Measurements from ENCODE around the gene THOC1. TPM values are rescaled to one million over a fixed set of nuclear protein-coding genes. Genes with fewer than 3 reads are reported as not detected.

The THOC1 gene
- total and polyA plus RNA-seq, 2 of the 4 experiments (the other 2 are of a cell fraction), result 13.3 to 15.8 TPM

DNA sequence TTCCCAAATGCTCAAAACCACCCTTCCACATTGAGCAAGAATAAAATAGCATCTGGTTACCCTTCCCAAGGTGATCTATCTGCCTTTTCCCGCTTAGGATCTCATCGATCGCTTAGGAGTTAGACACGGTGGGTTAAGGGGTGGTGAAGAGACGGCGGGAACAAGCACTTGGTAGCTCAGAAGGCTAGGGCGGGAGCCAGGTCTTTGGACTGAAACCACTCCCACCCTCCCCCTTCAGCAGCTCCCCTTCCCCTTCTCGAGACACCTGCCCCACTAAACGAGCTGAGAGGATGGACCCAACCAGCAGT, 513 bp downstream of the THOC1 start:
- intact Hi-C loops (cut with micrococcal nuclease), result loop anchor here (5.0 kb wide), 1 partner anchor 350 kb away; no protein-coding TSS in a partner anchor

More for the DNA sequence above, 513 bp downstream of the THOC1 start:
- peak overlapping the region; percentile 79 for H4K5ac ChIP-seq (ENCODE audit: low read depth, low read length)
- peak overlapping the region; percentile 50; the same call in 1 of the 2 replicates for H3K56ac ChIP-seq (ENCODE audit: extremely low read depth, insufficient read depth, low read length)
- TF ChIP-seq, protein P1, sequence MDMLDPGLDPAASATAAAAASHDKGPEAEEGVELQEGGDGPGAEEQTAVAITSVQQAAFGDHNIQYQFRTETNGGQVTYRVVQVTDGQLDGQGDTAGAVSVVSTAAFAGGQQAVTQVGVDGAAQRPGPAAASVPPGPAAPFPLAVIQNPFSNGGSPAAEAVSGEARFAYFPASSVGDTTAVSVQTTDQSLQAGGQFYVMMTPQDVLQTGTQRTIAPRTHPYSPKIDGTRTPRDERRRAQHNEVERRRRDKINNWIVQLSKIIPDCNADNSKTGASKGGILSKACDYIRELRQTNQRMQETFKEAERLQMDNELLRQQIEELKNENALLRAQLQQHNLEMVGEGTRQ (IDR thresholded peaks at IDR 0.05; ENCODE audit: low read depth, low read length), result no peak
- TF ChIP-seq POLR2A (IDR thresholded peaks at IDR 0.05; ENCODE audit: low read depth, low read length) (no peak), CHD1 (IDR thresholded peaks at IDR 0.05; ENCODE audit: low read depth, low read length) (no peak), BHLHE40 (IDR thresholded peaks at IDR 0.05; ENCODE audit: low read depth, low read length) (no peak), MAFK (IDR thresholded peaks at IDR 0.05; ENCODE audit: low read depth, low read length) (no peak), NFE2L2 (IDR thresholded peaks at IDR 0.05; ENCODE audit: low read depth, low read length) (no peak), SMC3 (IDR thresholded peaks at IDR 0.05; ENCODE audit: low read depth, low read length) (no peak), RAD21 (IDR thresholded peaks at IDR 0.05; ENCODE audit: low read length) (no peak), RFX5 (IDR thresholded peaks at IDR 0.05; ENCODE audit: low read depth, low read length) (no peak)
- TF ChIP-seq, protein P2, sequence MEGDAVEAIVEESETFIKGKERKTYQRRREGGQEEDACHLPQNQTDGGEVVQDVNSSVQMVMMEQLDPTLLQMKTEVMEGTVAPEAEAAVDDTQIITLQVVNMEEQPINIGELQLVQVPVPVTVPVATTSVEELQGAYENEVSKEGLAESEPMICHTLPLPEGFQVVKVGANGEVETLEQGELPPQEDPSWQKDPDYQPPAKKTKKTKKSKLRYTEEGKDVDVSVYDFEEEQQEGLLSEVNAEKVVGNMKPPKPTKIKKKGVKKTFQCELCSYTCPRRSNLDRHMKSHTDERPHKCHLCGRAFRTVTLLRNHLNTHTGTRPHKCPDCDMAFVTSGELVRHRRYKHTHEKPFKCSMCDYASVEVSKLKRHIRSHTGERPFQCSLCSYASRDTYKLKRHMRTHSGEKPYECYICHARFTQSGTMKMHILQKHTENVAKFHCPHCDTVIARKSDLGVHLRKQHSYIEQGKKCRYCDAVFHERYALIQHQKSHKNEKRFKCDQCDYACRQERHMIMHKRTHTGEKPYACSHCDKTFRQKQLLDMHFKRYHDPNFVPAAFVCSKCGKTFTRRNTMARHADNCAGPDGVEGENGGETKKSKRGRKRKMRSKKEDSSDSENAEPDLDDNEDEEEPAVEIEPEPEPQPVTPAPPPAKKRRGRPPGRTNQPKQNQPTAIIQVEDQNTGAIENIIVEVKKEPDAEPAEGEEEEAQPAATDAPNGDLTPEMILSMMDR (conservative IDR thresholded peaks at IDR 0.05; ENCODE audit: low read depth, low read length), result no peak
- H3K79me1 ChIP-seq (ENCODE audit: low read depth in 1 of 2, low read length in 2 of 2), result peaks cover 21 to 33% of the 10 kb centered on the region in 2 experiments
- no peak overlapping the region; the same call in 1 of the 2 replicates for H4K91ac ChIP-seq (ENCODE audit: insufficient read depth, low read depth, low read length)
- ChIA-PET CTCF (no interaction called here), POLR2A (ENCODE audit: unreplicated experiment) (no interaction called here)
- ATAC-seq (ENCODE audit: low read depth) (no peak; the same call in 1 of the 2 replicates), DNase-seq (no peak)
- H2AK5ac ChIP-seq (ENCODE audit: low read depth, low read length), result 0 out of 2 replicates have a peak overlapping the region, but pooled peaks have one; percentile 49
- peak overlapping the region; percentile 96 for H3K4me2 ChIP-seq (ENCODE audit: low read depth, low read length)
- H3K36me3 ChIP-seq (ENCODE audit: control insufficient read depth, insufficient read depth, low read length), result peaks cover 5% of the 10 kb centered on the region
- H2AFZ ChIP-seq (replicated peaks; ENCODE audit: low read length, poor library complexity), result peak overlapping the region; percentile 99
- H2BK120ac ChIP-seq (ENCODE audit: low read depth, low read length), result no peak overlapping the region
- H3K9ac ChIP-seq (ENCODE audit: low read depth, low read length), result peak overlapping the region; percentile 87
- no peaks in the 10 kb centered on the region for H3K9me1 ChIP-seq (ENCODE audit: insufficient read depth, low read length)
- peak overlapping the region; percentile 92 for H3K4me3 ChIP-seq (ENCODE audit: insufficient read depth, low read depth, low read length)
- peak overlapping the region; percentile 88 for H2AK9ac ChIP-seq (replicated peaks; ENCODE audit: low read depth, low read length, poor library complexity)
- peaks cover 4% of the 10 kb centered on the region for H3K4me1 ChIP-seq (ENCODE audit: control insufficient read depth, insufficient read depth, low read length)
- no peaks in the 10 kb centered on the region for H4K20me1 ChIP-seq (ENCODE audit: insufficient read depth, low read length)
- no peak overlapping the region for H2BK20ac ChIP-seq (ENCODE audit: low read depth, low read length)
- dilution Hi-C loops (cut with HindIII; ENCODE audit: low sequenced_read_pairs, unreplicated experiment) (no loop called here), in situ Hi-C loops (cut with MboI; ENCODE audit: low sequenced_read_pairs) (no loop called here)
- H2BK15ac ChIP-seq (ENCODE audit: low read depth, low read length), result no peak overlapping the region
- peak overlapping the region; percentile 80 for H3K27ac ChIP-seq (ENCODE audit: insufficient read depth, low read length)
- no peak overlapping the region for H2BK5ac ChIP-seq (ENCODE audit: low read depth, low read length, poor library complexity, severe bottlenecking)
- no CpG with 5 or more reads among the region's 9 CpGs for WGBS, 2 experiments (ENCODE audit: extremely low coverage in 2 of 2, insufficient read length in 1 of 2)
- BruUV-seq (replicated peaks), result no TSS peak
- H4K8ac ChIP-seq (ENCODE audit: low read depth in 2 of 2, low read length in 2 of 2), result peak overlapping the region; percentile 95 to 96
- H3K14ac ChIP-seq (replicated peaks; ENCODE audit: low read depth, low read length), result peak overlapping the region; percentile 76
- H3K9me3 ChIP-seq (ENCODE audit: control insufficient read depth, insufficient read depth, low read length), result no peaks in the 10 kb centered on the region
- peak overlapping the region; percentile 74 for H3K23ac ChIP-seq (ENCODE audit: low read depth, low read length)
- H3K27me3 ChIP-seq (ENCODE audit: control insufficient read depth, insufficient read depth, low read length), result no peaks in the 10 kb centered on the region
- no peak overlapping the region for H3K18ac ChIP-seq (ENCODE audit: low read depth, low read length)
- H3K4ac ChIP-seq (ENCODE audit: low read depth, low read length), result peak overlapping the region; percentile 83
